ENCODE measurements around the gene MPEG1. TPM values are rescaled to one million over a fixed set of nuclear protein-coding genes. Genes with fewer than 3 reads are reported as not detected.

The MPEG1 gene
- total and polyA plus RNA-seq, 2 of the 13 experiments (the other 11 are each of a cell fraction or from before 2014, with no cell fraction given) = not detected

GRCh38 chr11:59182457-59183151, 30.1 kb downstream of the MPEG1 start (continued):
- TF ChIP-seq PREB (CRISPR knock-in tag; IDR thresholded peaks at IDR 0.05) = no peak
- TF ChIP-seq PRMT3 (CRISPR knock-in tag; IDR thresholded peaks at IDR 0.05; ENCODE audit: borderline replicate concordance, low read depth) = no peak
- no peak for TF ChIP-seq ZNF124 (CRISPR knock-in tag; IDR thresholded peaks at IDR 0.05)
- peak; percentile 71 to 77 for TF ChIP-seq MAFK (conservative IDR thresholded peaks at IDR 0.05 in 1 of 2, IDR thresholded peaks at IDR 0.05 in 1 of 2; ENCODE audit: low read length in 2 of 2)
- TF ChIP-seq ZNF609 (CRISPR knock-in tag; IDR thresholded peaks at IDR 0.05; ENCODE audit: borderline replicate concordance) = no peak
- TF ChIP-seq MYC (CRISPR knock-in tag; IDR thresholded peaks at IDR 0.05; ENCODE audit: borderline replicate concordance) = no peak
- no peak for TF ChIP-seq ETV6 (CRISPR knock-in tag; conservative IDR thresholded peaks at IDR 0.05)
- no peak for TF ChIP-seq ZNF224 (CRISPR knock-in tag; IDR thresholded peaks at IDR 0.05)
- TF ChIP-seq PRPF4 (IDR thresholded peaks at IDR 0.05; ENCODE audit: low read depth, low read length, poor library complexity, severe bottlenecking) = no peak
- TF ChIP-seq STAG1 (CRISPR knock-in tag; IDR thresholded peaks at IDR 0.05) = peak; percentile 58
- TF ChIP-seq KDM6A (CRISPR knock-in tag; IDR thresholded peaks at IDR 0.05; ENCODE audit: low read depth) = no peak
- TF ChIP-seq ZNF569 (CRISPR knock-in tag; IDR thresholded peaks at IDR 0.05; ENCODE audit: borderline replicate concordance) = no peak
- no peak for TF ChIP-seq BRCA1 (CRISPR knock-in tag; IDR thresholded peaks at IDR 0.05)
- TF ChIP-seq SSRP1 (CRISPR knock-in tag; IDR thresholded peaks at IDR 0.05) = no peak
- no peak for TF ChIP-seq PBX3 (CRISPR knock-in tag; IDR thresholded peaks at IDR 0.05; ENCODE audit: borderline replicate concordance)
- TF ChIP-seq USF2 (IDR thresholded peaks at IDR 0.05; ENCODE audit: low read depth, low read length) = no peak
- no peak for TF ChIP-seq USF2 (CRISPR knock-in tag; IDR thresholded peaks at IDR 0.05; ENCODE audit: borderline replicate concordance)
- TF ChIP-seq ZNF343 (CRISPR knock-in tag; IDR thresholded peaks at IDR 0.05) = no peak
- no peak for TF ChIP-seq TAF1 (CRISPR knock-in tag; IDR thresholded peaks at IDR 0.05)
- no peak for TF ChIP-seq PHF8 (CRISPR knock-in tag; IDR thresholded peaks at IDR 0.05)
- TF ChIP-seq ZNF724P (CRISPR knock-in tag; IDR thresholded peaks at IDR 0.05; ENCODE audit: borderline replicate concordance) = no peak

Data from HepG2 (cell line).